T-helper 2 cell (primary cell): ENCODE data around the gene SFXN5.

Source experiments
- DNase-seq, 5 experiments: peaks; one replicate each; pipeline versions ENCODE4 v3.0.0 to v3.0.0-alpha.2; 2012 to 2022

The SFXN5 gene

DNA sequence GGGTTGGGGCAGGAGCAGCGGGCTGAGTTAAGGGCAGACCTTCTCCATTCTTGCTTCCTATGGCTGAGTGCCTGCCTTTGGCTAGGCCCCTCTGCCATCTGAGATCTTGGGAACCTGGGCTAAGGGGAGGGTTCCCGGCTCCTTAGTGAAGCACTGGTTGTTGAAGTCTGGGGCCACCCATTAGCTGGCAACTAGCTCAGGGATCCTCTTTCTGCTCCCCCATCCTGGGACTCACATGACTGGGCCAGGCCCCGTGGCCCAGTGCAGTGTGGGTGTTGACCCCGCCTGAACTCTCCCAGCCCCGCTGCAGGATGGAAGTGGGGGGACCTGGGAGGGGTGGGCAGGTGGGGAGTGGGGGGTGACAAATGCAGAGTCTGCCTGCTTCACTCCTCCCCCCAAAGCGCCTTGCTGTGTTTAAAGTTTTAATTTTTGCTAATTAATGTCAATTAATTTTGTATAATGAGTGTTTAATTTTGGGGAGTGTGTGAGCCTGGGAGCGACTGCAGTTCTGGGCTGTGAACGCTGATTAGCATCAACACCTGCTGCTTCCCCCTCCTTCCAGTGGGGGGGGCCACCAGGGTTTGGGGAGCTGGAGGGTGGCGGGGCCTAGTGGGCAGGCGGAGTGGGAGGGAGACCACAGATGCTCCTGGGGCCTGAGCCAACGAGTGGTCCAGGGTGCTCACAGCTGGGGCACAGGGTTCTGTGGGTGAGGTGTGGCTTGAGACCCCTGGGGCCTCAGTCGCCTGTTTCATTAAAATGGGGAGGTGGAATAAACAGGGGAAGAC is 99.0 kb downstream of the SFXN5 start:
- no peak for DNase-seq

- no peak for DNase-seq
Measured at GRCh38 chr2:72971036-72971435, 100.5 kb downstream of the SFXN5 start.

GRCh38 chr2:72969706-72970105 is 101.8 kb downstream of the SFXN5 start:
- DNase-seq = no peak

GRCh38 chr2:72968286-72968685 is 103.2 kb downstream of the SFXN5 start:
- DNase-seq = no peak

DNA sequence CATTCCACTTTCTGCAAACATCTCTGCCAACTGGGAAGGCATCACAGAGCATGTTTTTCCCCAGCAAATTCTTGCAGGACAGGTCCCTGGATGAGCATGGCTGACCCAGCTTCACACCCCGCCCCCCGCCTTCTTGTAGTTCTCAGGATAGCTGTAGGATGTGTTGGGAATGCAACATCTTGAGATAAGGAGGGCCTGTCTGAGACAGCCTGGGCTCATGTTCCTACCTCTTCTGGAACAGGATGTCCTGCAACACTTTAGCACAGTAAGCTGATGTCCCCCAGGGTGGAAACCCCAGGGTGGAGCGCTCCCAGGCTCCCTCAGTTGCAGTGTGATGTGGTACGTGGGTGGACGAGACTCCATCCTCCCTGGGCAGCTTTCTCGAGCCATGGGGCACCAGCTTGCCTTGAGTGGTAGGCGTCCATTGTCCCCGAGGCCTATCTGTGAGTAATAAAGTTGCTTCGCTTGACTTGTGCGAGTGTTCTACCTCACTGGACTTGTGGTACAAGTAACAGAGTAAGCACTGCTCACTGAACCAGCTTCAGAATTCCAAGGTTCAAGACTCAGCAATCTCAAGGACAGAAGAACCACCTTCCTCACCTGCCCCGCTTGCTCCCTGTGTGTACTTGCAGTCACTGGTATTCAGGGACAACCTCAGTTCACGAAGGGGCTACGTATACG is 105.6 kb downstream of the SFXN5 start:
- no peak for DNase-seq

- DNase-seq = no peak
Measured at GRCh38 chr2:72965016-72965415, 106.5 kb downstream of the SFXN5 start.

DNA sequence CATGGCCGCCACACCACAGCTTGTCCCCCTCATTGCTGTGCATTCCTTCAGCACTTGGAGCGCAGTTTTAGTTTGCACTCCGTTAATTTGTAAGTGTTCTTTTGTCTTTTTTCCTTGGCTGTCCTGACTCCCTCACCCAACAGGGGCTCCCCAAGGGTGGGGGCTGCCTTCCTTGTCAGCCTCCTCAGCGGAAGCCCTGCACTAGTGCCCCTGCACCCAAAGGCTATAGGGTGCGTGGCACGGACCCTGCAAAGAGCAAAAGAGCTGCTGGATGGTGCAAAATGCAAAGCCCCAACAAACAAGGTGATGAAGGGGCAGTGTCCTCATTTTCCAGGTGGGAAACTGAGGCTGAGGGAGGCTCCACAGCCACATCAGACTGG is 107.4 kb downstream of the SFXN5 start:
- no peak for DNase-seq

- DNase-seq = no peak
Measured at GRCh38 chr2:72963423-72964145, 107.9 kb downstream of the SFXN5 start.

GRCh38 chr2:72962911-72963310 is 108.6 kb downstream of the SFXN5 start:
- no peak for DNase-seq

GRCh38 chr2:72961853-72962468 is 109.6 kb downstream of the SFXN5 start:
- no peak for DNase-seq

- no peak for DNase-seq
Measured at GRCh38 chr2:72961036-72961720, 110.3 kb downstream of the SFXN5 start.

- no peak for DNase-seq
Measured at GRCh38 chr2:72959995-72960981, 111.2 kb downstream of the SFXN5 start.

DNA sequence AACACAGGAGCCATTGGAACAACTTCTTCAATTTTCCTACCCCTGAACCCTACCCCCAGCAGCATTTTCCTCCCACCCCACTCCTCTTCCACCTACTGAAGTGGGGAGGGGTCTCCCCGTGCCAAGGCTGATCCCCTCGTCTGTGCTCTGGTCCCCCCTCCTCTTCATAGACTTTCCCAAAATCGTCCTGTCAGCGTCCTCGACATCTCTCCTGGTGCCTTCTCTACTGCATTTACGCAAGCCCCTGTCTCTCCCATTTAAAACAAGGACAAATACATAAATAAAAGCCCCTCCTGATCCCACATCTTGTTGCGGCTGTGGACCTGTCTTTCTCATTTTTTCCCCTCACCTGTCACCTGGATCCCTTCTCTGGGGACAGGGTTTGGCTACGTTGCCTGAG is 112.0 kb downstream of the SFXN5 start:
- DNase-seq = no peak

GRCh38 chr2:72958542-72959385 is 112.7 kb downstream of the SFXN5 start:
- no peak for DNase-seq

- no peak for DNase-seq
Measured at GRCh38 chr2:72956936-72957335, 114.6 kb downstream of the SFXN5 start.

GRCh38 chr2:72956050-72956395 is 115.5 kb downstream of the SFXN5 start:
- DNase-seq = no peak

- no peak for DNase-seq
Measured at GRCh38 chr2:72955228-72956049, 116.1 kb downstream of the SFXN5 start.

DNA sequence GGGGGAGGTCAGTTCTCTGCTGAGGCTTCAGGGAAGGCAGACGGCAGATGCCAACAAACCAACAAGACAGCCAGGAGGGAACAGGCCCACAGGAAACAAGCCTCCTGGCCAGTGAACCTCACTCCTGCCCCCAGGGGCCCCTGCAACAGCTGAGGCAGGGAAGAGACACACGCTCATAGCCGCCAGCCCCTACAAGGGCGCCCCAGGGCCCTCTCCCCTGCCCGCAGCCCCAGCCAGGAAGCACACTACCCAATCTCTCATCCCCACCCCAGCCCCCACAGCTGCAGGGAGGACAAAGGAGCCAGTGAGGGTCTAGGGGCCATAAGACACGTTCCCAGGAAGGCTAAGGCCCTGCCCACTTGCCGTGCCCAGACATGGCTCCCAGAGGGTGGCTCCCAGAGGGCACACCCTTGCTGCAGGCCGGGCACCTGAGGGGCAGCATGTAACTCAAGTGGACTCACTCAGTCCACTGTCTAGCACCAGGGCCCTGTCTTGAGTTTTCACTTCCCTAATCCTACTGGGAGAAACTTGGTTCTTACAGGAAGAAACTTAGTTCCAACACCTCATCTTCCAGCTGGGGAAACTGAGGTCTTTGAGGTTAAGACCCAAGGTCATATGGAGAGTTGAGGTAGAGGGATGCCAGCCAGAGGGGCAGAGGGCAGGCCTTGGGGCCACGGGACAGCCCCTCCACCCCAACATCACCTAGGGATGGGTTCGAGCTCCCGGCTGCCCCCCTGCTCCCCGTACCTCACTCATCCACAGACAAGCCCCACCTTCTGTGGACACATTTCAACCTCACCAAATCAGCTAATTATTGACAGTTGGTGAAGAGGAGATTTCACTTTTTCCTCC is 116.9 kb downstream of the SFXN5 start:
- DNase-seq = no peak

DNA sequence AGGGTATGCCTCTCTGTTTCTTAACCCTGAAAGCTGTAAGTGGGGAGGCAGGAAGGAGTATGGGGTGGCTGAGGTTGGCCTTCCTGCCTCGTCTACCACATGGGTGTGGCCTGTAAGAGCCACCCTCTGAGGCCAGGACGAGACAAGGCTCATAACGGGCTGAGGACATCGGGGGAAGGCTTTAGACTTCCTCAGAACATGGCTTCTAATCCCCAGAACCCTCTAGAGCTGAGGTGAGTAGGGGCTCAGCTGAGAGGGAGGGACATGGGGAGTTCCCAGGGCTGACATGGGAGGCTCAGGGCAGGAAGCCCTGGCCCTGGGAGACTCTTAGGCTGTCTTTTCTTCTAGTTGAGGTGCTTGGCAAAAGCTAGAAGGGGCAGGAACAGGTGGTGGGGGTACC is 117.5 kb downstream of the SFXN5 start:
- peak in 2 of 5 experiments; percentile 11 to 88 for DNase-seq
